Transverse colon (tissue), 4 donors: ENCODE results near the gene ZNF263.

ENCODE experiments used
- CTCF ChIP-seq, 5 experiments: fragments of 200-600 bp in 3 of 5; fragments of 450-650 bp in 2 of 5; sonication (generic) in 3 of 5; IDR thresholded peaks; 1 replicate in 2 of 5; 2 replicates in 3 of 5; pipeline ENCODE4 v1.5.1; 2016 to 2017; ENCODE audit warnings: antibody characterized with exemption in 5 of 5, inconsistent platforms in 3 of 5, mild to moderate bottlenecking in 2 of 5, moderate library complexity in 1 of 5
- POLR2A ChIP-seq: fragments of 450-650 bp; IDR thresholded peaks from one replicate; pipeline ENCODE4 v1.6.1; 2016; ENCODE audit warnings: antibody characterized with exemption, mild to moderate bottlenecking, moderate library complexity
- POLR2AphosphoS5 ChIP-seq, 3 donors: sonication (generic); formaldehyde crosslinking; IDR thresholded peaks; one replicate each; pipeline ENCODE4 v1.6.1; 2016; ENCODE audit warnings: antibody characterized with exemption in 3 of 3

GRCh38 chr16:3305109-3306068 lies 22.1 kb downstream of the ZNF263 start, which contains the start of the genes TIGD7 and ZNF75A:
- TF ChIP-seq POLR2AphosphoS5 (IDR thresholded peaks at IDR 0.05), result peak; percentile 64 to 94 (median 93)
- peak in 2 of 5 experiments; percentile 34 to 38 for TF ChIP-seq CTCF (IDR thresholded peaks at IDR 0.05)
- peak; percentile 89 for TF ChIP-seq POLR2A
